Ovary (tissue), 3 donors: ENCODE results near the gene GORASP1.

Experiments used
- CTCF ChIP-seq, 3 donors: fragments of 450-650 bp in 2 of 3; fragments of 200-600 bp in 1 of 3; IDR thresholded peaks; one replicate each; pipeline versions ENCODE4 v1.5.1 to v1.8.0; 2016 to 2022; ENCODE audit warnings: antibody characterized with exemption in 3 of 3, mild to moderate bottlenecking in 1 of 3
- POLR2A ChIP-seq: fragments of 450-650 bp; IDR thresholded peaks from one replicate; pipeline ENCODE4 v1.6.1; 2017; ENCODE audit warnings: antibody characterized with exemption, mild to moderate bottlenecking, moderate library complexity
- donor health status: DM: no; HTN: no; CAD: no.

DNA sequence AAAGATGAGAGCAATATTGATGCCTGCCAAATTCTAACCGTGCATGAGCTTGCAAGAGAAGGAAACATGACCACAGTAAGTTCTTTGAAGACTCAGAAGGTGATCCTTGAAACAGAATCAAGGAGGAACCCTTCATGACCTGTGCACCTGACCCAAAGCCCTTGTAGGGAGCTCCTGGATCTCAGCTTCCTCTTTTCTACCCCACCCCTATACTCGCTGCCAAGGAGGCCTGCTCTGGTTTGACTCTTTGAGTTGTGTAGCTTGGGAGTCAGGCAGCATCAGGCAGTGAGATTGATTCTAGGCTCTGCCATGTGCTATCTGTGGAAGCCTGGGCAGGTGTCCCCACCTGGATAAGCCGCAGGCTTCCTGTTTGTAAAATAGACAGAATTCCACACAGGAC is 10.7 kb upstream of the GORASP1 start:
- no peak for TF ChIP-seq POLR2A
- no peak for TF ChIP-seq CTCF (IDR thresholded peaks at IDR 0.05)
